Right forelimb (tissue), 1 donor: Measurements from ENCODE around the gene SIVA1.

ENCODE experiments used
- DNase-seq: peaks from one replicate; pipeline ENCODE4 v3.0.0-alpha.2; 2018

Gene SIVA1

GRCh38 chr14:104798300-104799243 is 45.6 kb downstream of the SIVA1 start:
- no peak for DNase-seq

DNA sequence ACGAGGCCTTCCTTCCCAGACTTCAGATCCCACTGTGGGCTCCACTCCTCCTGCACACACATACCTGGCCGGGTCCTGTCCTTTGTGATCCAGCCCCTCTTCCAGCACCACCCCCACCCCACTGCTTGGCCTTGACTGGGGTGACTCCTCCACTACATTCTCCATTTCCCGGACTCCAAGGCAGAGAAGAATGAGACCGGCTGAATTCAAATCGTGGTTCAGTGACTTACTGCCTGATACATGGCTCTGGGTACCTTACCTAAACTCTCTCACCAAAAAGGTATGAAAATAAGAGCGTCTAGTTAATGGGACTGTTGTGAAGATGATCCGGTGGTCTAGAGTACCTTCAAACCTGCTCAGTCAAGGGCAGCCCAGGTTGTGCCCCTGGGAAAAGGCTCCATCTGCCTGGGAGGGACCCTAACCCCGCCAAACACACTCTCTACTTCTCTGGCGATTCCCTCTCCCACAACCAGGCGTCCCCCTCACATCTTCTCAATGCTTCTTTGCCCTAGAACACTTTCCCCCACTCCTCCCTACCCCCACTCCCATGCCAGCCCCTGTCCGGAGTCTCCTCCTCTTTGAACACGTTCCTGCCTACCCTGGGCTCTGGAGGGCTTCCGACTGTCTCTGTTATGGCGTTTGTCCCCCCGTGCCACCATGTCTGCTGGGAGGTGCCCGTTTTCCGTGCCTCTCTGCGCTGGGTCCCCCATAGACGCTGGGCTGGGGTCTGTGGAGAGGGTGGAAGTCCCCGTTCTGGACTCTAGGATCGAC is 46.5 kb downstream of the SIVA1 start:
- DNase-seq: peak; percentile 76

DNA sequence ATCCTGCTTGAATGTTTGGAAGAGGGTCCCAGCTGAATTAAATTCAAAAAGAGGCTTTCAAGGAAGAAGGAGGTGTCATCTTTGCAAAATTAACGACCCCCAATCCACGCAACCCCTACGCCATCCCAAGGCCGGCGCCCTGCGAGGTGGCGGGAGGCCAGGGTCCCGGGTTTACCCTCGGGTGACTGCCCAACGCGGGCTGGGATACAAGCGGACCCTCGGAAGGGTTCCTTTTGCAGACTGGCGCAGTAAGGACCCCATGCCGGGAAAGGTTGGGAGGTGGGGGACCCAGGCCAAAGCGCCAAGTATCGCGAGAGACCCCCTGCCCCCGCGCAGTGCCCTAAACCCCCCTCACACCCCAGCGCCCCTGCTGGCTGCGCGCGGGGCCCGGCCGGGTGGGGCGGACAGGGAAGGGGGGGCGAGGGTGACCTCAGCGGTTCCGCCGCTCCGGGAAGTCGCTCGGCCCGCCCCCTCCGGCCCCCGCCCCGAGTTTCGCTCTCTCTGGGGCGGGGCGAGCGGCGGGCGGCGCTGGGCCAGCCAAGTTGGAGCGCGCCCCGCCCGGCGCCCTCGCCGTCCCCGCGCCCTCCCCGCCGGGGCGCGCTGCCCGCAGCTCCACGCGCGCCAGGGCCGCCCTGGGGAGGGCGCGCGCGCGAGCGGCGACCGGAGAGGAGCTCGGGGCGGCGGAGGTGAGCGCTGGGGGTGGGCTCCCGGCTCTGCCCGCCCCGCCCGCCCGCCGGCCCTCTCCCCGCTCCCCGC is 47.2 kb downstream of the SIVA1 start:
- peak; percentile 90 for DNase-seq

GRCh38 chr14:104800771-104801519 is 48.0 kb downstream of the SIVA1 start, which contains the start of gene ZBTB42:
ZBTB42 (plus strand) TSS chr14:104801101; CDS start chr14:104801198, 97 bp downstream.
- peak; percentile 73 for DNase-seq

DNA sequence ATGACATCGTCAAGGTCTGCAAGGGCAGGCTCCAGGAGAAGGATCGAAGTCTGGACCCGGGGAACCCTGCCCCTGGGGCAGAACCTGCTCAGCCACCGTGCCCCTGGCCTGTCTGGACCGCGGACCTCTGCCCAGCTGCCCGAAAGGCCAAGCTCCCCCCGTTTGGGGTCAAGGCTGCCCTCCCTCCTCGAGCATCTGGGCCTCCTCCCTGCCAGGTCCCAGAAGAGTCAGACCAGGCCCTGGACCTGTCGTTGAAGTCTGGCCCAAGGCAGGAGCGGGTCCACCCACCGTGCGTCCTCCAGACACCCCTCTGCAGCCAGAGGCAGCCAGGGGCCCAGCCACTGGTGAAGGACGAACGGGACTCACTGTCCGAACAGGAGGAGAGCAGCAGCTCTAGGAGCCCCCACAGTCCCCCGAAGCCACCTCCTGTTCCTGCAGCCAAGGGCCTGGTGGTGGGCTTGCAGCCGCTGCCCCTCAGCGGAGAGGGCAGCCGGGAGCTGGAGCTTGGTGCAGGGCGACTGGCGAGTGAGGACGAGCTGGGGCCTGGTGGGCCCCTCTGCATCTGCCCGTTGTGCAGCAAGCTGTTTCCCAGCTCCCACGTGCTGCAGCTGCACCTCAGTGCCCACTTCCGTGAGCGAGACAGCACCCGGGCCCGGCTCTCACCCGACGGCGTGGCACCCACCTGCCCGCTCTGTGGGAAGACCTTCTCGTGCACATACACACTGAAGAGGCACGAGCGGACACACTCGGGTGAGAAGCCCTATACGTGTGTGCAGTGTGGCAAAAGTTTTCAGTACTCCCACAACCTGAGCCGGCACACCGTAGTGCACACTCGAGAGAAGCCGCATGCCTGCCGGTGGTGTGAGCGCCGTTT is 48.8 kb downstream of the SIVA1 start:
- no peak for DNase-seq

DNA sequence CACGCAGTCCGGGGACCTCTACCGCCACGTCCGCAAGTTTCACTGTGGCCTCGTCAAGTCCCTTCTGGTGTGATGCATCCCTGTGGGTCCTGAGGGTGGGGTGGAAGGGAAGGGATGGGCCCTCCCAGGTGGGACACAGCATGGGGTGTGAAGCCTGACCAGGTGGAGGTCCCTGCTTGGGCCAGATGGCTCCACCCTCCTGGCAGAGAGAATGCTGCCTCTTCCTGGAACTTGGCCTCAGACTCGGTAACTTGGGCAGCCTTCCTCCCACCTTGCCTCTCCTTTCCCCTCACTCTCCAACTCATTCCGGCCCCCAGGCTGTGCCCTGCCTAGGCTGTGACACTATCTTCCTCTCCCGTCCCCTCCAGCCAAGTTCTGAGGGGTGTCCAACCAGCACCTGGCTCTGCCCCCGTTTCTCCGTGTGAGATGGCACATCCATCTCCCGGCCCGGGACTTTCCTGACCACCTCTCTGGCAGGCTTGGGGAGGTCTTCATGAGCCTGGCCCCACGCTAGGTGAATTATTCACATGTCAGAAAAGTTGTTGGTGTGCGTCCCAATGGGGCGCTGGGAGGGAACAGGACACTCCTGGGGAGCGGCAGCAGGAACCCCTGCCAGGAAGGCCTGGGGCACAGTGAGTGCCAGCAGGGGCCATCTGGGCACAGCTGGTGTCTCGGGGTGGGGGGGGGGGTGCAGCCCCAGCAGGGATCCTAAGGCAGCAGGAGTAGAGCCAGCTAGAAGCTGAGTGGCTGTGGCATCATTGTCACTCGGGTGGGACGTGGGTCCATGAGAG is 49.6 kb downstream of the SIVA1 start:
- DNase-seq: no peak

DNA sequence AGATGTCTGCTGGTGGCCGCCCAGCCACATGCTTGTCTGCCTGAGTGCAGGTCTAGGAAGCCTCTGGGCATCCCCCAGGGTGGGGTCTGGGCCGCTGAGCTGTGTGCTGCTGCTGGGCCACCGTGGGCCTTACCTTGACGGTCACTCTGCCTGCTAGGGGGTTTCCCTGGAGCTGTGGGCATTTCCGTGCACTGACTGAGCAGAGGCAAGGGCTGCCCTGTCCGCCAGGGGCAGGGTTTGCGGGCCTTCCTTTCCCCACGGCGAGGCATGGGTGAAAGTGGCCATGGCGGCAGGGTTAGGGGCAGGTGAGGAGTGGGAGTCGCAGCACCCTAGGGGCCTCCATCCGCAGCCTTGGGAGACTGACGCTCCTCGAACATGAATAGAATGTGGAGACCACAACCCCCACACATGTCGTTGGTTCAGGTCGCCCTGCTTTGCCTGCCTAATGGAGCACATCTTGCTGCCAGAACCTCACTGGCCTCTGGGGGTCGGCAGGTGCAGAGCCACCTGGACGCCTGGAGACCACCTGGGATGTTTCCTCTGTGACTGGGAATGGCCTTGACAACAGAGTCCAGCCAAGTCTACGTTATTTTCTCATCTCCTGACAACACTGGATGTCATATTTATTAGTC is 50.4 kb downstream of the SIVA1 start:
- DNase-seq: no peak

DNA sequence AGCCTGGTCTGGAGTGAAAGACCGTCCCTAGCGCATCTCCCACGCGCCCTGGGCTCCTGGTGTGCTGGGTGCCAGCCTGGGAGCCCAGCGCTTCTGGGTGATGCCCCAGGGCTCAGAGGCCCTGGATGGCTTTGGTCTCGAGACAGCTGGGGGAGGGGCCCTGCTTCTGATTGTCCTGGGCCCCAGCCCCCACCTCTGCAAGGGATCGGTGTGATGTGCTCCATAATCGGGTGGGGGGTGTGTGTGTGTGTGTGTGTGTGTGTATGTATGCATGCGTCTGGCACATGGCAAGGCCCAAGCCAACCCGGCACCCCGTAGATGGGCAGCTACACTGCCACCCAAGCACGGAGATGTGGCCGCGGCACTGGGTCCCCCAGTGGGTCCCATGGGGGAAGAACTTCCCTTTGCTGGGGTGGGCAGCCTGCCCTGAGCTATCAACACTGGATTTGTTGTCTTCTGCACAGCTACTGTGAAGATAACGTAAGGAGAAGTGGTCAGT is 51.0 kb downstream of the SIVA1 start:
- no peak for DNase-seq

GRCh38 chr14:104804481-104805325 is 51.8 kb downstream of the SIVA1 start:
- no peak for DNase-seq

DNA sequence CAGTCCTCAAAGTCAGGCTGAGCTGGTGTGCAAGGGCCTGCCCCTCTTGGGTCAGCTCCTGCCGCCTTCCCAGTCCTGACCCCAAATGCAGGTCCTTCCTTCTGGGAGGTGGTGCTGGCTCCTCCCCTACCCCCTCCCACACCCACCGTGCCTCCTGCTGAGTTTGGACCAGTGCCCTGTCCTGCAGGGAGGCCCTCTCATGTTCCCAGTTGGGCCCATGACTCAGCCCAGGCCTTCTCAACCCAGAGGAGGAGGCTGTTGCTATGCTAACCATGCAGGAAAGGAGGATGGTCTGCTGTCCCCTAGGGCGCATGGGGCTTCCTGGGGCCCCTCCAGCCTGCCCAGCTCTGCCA is 52.4 kb downstream of the SIVA1 start:
- no peak for DNase-seq

GRCh38 chr14:104805941-104806624 is 53.1 kb downstream of the SIVA1 start:
- DNase-seq: no peak

GRCh38 chr14:104806625-104807465 is 53.9 kb downstream of the SIVA1 start:
- no peak for DNase-seq

DNA sequence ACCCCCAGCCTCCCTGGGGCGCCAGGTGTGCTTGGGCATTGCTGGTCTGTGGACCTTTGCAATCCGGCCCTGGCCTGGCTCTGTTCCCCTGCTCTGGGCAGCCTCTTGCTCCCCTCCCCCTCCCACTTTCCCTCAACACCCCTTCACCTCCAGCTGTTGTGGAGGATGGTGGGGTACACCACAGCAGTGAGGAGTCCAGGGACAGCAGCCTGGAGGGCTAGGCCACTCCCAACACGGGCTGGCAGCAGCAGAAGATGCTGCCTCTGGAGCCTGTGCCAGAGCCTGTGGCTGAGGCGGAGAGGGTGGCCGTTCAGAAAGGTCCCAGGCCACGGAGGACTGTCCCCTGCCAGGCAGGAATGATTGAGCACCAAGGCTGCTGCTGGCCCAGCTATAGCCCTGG is 55.5 kb downstream of the SIVA1 start:
- DNase-seq: no peak
